T follicular helper cell (primary cell): ENCODE data around the gene KRT38.
"Not testable (repeated sequence)": the region's sequence is repeated elsewhere in the genome, so short reads cannot be mapped to it uniquely, and the experiment has no call there.

Source experiments
- DNase-seq: peaks from one replicate; pipeline ENCODE4 v3.0.0-alpha.2; 2020; ENCODE audit warnings: low read depth

Gene KRT38

DNA sequence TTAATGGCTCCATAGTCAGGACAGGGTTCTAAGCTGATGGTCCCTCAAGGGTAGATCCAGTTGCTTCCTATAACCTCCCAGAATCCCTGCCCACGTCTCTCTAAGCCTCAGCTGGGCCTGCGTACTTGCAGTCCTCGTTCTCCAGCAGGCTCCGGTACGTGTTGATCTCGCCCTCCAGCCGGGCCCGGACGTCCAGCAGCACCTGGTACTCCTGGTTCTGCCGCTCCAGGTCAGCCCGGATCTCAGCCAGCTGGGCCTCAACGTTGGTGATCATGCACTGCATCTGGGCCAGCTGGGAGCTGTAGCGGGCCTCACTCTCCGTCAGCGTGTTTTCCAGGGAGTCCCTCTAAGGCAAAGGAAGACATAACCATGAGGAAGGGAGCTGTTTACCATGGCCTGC lies 21.9 kb upstream of the KRT38 start:
- no peak for DNase-seq

DNA sequence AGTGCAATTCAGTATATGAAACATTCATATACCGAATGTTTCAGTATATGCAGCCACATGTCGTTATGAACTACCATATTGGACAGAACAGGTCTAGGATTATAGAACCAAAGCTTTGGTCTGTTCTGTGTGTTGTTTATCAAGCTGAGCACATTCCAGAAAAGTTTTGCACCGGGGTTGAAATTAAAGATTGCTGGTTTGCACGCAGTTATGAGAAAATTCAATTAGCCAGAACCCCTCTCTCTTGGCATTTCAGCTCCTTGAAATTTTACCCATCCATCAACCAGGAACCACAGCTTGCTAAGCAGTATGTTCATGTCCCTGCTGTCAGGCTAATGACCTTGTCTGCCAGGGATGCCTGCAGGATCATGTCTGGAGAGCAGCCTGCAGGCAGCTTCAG lies 16.9 kb upstream of the KRT38 start:
- DNase-seq: no peak

DNA sequence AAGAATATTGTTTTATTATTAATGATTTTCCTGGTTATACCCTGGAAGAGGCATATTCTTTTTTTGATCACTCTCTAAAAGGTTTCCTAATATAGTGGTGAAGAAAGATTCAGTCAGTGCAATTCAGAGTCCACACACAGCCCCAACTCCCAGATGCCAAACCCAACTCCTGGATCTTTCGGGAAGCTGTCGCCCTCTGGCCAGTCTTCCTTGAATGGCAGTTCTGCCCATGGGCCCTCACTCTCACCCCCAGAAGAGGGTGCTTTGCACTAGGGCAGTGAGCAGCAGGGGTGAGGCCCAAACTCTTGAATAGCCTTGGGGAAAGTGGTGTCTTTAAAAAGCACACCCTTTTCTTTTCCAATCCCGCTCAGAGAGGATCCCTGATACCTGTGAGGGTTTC lies 15.4 kb upstream of the KRT38 start:
- DNase-seq: no peak

DNA sequence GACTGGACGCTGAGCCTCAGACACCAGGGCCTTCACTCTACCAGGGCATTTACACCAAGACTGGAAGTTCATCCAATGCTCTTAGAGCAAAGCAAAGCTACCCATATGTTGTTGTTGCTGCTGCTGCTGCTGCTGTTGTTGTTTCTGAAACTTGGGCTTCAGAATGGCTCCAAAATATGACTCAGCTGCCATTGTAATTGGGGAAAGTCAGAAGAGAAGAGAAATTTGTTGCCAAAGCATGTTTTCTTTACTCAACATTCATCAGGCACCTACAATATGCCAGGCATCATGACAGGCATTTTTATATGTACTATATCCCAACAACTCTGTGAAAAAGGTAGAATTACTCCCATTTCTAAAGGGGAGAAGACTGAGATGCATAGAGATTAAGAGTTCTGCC lies 14.5 kb upstream of the KRT38 start:
- DNase-seq: no peak

DNA sequence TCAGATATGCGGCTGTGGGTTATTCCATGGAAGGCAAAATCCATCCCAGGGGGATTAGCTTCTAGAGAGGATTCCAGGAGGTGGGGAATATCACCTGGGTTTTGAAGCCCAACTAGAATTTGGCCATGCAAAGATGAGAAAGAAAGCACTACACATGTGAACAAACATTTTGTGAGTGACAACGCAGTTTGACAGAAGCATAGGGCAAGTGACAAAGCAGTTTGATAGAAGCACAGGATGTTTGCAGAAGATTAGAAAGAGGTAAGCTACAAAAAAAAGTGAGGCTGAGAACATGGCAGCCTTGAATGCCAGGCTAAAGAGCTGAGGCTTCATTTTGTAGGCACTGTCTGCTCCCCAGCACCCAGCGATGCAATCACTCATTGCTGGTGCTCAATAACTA lies 12.3 kb upstream of the KRT38 start:
- DNase-seq: no peak

DNA sequence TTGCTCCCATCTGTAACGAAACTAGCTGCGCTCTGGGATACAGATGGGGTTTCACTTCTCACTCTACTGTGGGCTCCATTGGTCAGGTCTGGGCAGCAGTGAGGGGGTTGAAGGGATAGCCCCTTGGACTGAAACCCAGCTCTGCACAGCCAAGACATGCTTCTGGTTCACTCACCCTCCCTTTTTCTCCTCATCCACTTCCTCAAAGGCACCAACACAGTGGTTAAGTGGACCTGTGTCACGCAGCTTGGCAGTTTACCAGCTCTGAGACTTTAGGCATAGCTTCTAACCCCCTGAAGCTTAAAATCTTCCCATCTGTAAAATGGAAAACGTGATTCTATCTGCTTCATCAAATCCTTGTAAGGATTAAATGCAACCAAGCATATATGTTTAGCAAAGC lies 11.5 kb upstream of the KRT38 start:
- DNase-seq: no peak

DNA sequence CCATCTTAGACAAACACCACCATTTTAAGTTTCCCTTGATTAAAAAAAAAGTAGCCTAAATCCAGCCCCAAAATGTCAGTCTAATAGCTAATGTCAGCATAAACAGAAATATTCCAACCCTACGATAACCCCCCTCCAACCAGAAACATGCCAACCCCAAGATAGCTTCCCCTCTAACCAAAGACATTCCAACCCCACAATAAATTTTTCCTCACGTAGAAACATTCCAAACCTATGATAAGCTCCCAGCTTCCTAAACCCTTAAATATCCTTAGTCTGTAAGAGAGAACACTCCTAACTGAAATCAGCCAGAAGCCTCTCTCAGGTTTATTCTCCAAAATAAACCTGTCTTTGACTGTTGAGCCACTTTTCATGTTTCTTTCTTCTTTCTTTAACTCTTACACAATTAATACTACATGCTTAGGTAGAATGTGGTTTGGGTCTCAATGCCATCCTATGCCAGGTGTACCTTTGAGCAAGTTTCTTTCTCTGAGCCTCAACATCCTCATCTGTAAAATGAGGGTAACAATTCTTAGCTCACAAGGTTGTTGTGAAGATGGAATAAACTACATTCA lies 10.5 kb upstream of the KRT38 start:
- DNase-seq: no peak

DNA sequence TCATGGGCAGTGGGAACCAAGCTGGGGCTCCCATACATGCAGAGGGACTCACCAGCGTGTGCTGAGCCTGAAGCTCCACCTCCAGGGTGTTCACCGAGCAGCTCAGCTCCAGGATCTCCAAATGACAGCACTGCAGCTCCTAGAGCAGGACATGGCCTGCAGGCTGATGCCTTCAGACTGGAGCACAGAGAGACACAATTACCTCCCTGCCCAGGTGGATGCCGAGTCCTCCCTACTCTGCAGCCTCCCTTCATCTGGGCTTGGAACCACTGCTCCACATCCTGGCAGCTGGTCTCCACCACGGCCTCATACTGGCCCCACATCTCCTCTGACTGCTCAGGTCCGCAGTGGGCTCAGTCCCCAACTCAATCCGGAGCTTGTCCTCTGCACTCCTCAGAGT lies 8.2 kb upstream of the KRT38 start:
- no peak for DNase-seq

DNA sequence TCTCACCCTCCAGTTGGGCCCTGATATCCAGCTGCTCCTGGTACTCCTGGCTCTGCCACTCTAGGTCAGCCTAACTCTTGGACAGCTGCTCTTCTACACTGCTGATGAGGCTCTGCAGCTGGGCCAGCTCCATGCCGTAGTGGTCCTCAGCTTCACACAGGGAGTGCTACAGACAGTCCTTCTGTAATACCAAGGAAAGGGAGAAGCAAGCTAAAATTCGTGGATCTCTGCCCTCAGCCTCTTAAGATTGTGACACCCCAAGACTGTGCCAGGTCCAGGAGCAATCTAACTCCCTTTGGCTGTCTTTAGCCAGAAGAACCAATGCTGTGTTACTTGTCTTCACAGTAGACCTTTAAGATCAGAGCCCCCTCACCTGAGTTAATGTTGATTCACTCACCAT lies 7.7 kb upstream of the KRT38 start:
- DNase-seq: no peak

DNA sequence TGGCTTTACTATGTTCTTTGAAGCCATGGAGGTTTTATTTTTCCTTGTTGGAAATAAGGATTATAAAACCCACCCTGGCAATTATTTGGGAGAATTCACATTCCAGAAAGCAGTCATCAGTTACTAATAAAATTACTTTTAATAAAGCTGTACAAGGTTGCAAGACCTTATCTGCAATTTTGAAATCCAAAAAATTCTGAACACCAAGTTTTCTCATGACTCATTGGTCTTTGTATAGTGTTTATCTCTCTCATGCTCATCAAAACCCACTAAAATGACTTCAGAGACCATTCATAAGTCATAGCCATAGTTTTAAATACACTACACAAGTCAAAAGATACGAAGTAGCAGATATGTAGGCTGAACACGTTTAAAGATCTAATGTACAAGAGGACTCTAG lies 6.0 kb upstream of the KRT38 start:
- no peak for DNase-seq

DNA sequence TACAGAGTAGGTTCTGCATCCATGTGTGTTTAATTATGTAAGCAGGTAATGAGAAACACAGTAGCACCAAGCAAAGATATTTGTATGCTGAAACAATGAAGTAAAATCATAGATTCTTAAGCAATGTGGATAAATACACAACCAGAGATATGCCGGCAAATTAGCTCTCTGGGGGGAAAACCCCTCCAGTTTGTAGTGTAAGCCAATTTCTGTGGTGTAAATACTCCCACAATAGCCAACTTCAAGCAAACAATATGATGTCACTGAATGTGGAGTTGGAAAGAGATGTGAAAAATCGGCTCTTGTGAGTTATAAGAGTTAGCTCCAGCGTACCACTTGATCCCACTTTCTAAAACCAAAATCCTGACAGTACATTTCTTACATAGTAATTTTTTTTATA lies 3.9 kb upstream of the KRT38 start:
- DNase-seq: no peak

DNA sequence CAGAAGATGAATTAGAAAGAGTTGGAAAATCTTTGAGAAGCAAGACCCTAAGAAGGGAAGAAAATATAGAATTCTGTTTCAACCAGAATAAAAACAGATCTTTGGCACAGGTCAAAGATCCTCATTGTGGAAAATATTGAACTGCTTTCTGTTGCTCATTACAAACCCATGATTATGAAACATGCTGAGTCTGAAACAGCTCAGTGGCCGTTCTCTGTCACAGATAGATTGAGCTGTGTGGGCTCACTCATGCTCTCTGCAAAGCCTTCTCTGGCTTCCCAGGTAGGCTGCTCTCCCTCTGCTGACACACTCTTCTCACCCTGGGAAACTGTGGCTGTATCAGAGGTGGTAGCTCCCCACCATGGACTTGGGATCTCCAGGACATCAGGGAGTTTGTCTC lies 3.4 kb upstream of the KRT38 start:
- no peak for DNase-seq

DNA sequence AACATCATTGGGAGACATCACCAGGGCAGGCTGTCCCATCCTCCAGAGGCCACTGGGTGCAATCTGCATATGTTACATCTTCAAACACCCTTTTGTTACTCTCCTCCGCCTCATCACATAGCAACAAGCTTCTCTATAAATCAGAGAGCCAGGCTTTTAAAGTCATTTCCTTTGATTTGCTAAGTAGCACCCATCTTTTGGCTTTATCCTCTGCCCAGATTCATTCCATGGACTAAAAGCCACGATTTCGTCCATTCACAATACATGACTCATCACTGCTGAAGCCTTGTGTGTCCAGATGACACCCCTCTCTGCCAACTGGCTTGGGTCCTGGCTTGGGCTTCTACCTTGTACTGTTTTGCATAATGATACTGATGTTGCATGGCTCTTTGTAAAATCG lies 2.0 kb upstream of the KRT38 start:
- DNase-seq: no peak

DNA sequence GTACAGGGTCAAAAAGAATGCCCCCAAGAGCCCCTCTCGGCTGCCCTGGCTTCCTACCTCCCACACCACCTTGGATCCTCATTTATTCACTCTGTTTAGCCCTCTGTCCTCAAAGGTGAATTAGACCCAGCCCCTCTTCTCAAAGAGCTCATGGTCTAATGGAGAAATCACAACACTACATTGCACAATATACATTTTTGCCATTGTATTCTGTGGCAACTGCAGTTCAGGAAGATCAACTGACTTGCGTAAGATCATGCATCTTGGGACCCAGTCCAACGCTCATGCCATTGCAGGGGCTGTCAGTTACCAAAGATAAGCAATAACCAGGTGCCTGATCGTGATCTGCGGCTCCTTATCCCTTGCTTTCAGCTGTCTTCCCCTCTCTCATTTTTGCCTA lies 1.4 kb downstream of the KRT38 start:
- DNase-seq: no peak

DNA sequence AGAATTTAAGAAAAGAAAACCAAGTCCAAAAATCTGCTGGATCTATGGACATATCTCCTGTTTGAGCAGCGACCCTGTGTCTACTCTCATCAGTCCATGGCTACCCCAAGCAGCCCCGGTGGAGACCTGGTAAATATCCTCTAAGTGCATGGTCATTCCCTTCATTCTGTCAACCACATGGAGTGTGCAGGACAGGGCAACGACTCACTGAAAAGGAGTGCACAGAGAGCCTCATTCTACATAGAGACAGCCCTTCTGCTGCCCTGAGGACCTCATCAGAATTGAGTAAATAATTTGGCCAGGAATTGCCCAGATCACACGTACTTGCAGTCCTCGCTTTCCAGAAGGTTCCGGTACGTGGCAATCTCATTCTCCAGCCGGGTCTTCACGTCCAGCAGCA lies 3.0 kb downstream of the KRT38 start:
- no peak for DNase-seq

DNA sequence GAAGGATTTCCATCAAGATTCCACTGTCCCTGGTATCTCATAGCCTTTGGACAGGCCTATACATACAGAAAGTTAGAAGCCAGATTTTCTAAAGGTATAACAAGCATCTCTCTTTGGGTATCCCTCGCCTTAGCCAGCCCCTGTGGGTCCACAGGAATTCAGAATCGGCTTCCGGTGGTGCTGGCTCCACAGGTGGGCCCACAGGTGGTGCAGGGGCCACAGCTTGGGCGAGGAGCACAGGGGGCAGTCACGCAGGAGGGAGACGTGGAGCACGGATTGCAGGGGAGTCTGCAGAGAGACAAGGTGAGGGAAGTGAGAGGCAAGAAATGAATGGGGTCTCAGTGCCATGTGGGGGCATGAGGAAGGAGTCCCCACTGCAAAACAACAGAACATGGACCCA lies 3.5 kb downstream of the KRT38 start:
- no peak for DNase-seq

DNA sequence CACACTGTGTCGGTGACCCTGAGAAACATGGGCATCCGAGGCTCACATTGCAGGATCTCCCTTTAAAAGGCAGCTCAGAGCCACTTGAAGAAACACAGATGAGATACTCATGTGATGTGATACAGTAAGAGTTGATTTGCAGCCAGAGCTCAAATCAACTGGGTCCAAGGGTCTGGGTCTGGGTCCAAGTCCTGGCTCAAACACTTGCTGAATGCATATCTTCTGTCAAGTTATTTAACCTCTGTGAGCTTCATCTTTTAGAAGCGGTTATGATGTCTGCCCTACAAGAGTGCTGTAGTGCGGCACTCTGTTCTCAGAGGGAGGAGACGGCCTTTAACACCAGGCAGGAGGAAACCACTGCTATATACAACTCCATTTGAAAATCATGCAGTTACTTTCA lies 6.4 kb downstream of the KRT38 start:
- DNase-seq: no peak

DNA sequence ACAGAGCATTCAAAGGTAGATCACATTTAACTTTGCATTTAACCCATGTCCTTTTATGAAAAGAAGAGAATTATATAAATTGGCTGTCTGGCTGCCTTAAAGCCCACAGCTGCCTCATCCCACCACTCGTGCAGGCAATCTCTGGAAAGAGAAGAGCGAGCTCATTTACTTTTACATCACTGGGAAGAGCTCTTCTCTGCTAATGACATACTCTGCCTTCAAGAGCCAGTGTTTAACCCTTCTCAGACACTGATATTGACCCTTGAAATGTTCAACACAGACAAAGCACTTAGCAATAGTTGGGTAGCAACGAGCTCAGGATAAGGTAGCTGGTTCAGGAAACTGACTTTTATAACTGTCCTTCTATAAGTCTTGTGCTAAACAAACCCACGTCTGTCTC lies 6.8 kb downstream of the KRT38 start:
- no peak for DNase-seq

DNA sequence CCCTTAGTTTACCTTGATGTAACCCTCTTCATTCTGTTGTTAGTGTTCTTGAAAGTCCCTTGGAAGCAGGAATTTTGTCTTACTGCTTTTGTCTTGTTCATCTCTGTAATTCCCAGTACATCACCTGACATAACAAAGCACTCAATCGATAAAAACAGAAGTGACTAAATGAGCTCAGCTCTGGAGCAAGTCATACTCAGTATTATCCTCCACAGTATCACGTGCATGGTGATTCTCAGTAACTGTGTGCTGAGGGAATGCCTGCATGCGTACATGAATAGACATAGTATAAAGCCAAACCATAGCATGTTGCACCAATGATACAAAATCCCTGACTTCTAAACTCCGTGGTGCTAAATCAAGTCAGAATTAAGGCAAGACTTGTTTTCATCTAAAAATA lies 7.2 kb downstream of the KRT38 start:
- DNase-seq: no peak

DNA sequence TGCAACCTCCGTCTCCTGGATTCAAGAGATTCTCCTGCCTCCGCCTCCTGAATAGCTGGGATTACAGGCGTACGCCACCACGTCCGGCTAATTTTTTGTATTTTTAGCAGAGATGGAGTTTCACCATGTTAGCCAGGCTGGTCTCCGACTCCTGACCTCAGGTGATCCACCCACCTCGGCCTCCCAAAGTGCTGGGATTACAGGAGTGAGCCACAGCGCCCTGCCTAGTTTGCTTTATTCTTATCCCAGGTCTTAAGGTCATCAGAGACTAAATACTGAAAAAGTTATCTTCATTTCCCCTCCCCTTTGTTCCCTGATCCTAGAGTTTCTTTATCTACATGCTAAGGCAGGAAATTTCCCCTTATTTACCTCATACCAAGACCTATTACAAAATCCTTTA lies 10.4 kb downstream of the KRT38 start:
- DNase-seq: not testable (repeated sequence)

DNA sequence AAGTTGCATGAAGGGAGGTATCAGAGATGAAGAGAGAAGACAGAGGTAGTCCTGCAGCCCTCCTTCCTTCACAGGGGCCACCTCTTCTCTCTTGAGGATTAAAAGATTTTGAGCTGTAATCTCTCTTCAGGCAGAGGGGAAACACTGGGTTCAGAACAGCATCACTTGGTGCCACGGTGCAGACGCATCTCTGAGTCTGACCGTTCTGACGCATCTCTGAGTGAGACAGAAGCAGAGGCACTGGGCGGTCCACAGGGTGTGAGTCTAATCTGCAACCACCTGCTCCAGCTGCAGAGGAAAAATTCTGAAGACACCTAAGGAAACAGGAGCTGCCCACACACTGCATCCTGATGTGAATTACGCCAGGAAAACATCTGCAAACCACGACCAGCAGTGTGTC lies 11.1 kb downstream of the KRT38 start:
- no peak for DNase-seq

DNA sequence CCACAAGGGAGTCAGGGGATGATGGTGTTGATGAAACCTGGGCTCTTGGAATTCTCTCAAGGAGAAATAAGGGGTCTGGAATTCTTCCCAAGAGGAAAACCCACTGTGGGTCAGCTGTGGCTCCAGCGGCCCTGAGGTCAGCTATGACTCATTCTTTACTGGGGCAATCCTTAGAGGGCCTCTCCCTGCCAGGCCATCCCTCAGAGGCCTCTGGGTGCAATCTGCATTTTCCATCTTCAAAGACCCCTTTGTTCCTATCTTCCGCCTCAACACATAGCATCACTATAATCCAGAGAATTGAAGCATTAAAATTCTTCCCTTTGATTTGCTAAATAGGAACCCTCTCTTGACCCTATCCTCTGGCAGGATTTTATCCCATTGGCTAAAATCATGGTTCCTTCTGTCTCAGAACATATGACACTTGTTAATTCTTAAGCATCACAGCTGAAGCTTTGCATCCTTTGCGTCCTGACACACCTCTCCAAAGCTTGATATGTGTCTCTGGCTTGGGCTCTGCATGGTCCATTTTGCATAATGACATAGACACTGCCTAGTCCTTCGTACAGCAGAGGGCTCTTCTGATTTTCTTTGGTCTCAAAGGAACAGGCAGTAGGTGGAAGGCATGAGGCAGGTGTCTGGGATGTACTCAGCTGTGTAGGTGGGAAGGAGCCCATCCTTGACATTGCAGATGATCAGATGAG lies 12.0 kb downstream of the KRT38 start:
- no peak for DNase-seq

DNA sequence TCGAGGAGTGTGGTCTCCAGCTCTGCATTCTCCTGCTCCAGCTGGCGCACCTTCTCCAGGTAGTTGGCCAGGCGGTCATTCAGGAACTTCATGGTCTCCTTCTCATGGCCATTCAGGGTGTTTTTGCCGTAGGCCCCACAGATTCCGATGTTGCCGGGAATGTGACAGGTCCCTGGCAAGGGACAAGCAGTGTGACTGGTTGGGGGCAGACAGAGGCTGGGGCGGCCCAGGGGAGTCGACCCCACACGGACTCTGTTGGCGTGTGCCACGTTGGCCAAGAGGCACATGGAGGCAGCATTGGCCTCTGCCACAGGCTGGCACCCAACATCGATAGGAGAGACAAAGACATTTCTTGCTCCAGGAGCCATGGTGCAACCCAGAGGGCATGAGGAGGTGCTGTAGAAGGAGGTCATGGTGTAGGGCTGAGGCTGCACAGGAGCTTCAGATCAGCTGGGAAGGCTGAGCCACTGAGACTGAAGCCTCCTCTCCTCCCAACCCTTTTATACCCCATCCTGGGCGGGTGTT lies 16.6 kb downstream of the KRT38 start, which contains the start of gene KRT37:
Gene KRT37, minus strand, starts transcription at position 475 of the 525 bp plus-strand sequence. Its CDS starts 62 bp downstream, at position 413.
- DNase-seq: no peak

DNA sequence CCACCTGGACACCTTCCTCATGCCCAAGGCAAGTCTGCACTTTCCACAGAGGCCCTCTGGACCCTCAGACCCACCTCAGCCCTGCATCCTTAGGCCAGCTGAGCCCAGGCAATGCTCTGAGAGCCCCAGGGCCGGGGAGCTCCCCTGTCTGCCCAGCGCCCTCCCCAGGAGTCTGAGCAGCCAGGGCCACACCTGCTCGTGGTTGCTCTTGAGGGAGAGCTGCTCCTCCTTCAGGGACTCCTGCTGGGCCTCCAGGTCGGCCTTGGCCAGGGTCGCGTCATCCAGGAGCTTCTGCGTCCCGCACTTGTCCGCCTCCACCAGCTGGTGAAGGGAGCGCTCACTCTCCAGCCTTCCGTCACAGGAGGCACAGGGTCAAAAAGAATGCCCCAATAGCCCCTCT lies 18.2 kb downstream of the KRT38 start:
- not testable (repeated sequence) for DNase-seq
